HepG2 (cell line): ENCODE data around the gene DNAJB11. TPM values are rescaled to one million over a fixed set of nuclear protein-coding genes. Genes with fewer than 3 reads are reported as not detected.

Experiments
- CREM ChIP-seq, 2 experiments: sonication (generic) in 1 of 2; formaldehyde crosslinking in 1 of 2; IDR thresholded peaks; 2 replicates each; pipeline versions ENCODE4 v1.4.0 to v1.6.1; 2016 to 2020; ENCODE audit warnings: antibody characterized with exemption in 1 of 2, mild to moderate bottlenecking in 1 of 2, missing genetic modification reagents in 1 of 2
- KMT2B ChIP-seq: IDR thresholded peaks from 2 replicates; pipeline ENCODE4 v1.6.1; 2016; ENCODE audit warnings: missing genetic modification reagents, missing compliant biosample characterization
- MYC ChIP-seq: sonication (generic); formaldehyde crosslinking; IDR thresholded peaks from 2 replicates; pipeline ENCODE4 v1.9.0; 2021; ENCODE audit warnings: missing genetic modification reagents, borderline replicate concordance
- PAF1 ChIP-seq: IDR thresholded peaks from 2 replicates; pipeline ENCODE4 v1.6.1; 2016; ENCODE audit warnings: missing genetic modification reagents, missing compliant biosample characterization
- SKI ChIP-seq: fragments of 450-650 bp; IDR thresholded peaks from one replicate; pipeline ENCODE4 v1.6.1; 2018; ENCODE audit warnings: mild to moderate bottlenecking; ENCODE audit not compliant: partially characterized antibody
- SNRNP70 ChIP-seq: fragments of 200-400 bp; formaldehyde crosslinking; IDR thresholded peaks from 2 replicates; pipeline ENCODE4 v1.6.1; 2017; ENCODE audit warnings: mild to moderate bottlenecking, low read depth, low read length, moderate library complexity
- ZBTB3 ChIP-seq: sonication (generic); formaldehyde crosslinking; IDR thresholded peaks from 2 replicates; pipeline ENCODE4 v1.4.0; 2020; ENCODE audit warnings: low read depth, mild to moderate bottlenecking, moderate library complexity, missing genetic modification reagents, borderline replicate concordance
- ZNF274 ChIP-seq: sonication (generic); formaldehyde crosslinking; IDR thresholded peaks from 2 replicates; pipeline ENCODE4 v1.5.1; 2020; ENCODE audit warnings: mild to moderate bottlenecking, missing genetic modification reagents
- ZNF75D ChIP-seq: sonication (generic); formaldehyde crosslinking; IDR thresholded peaks from 2 replicates; pipeline ENCODE4 v1.8.1; 2023; ENCODE audit warnings: missing genetic modification reagents, mild to moderate bottlenecking, borderline replicate concordance
- polyA plus RNA-seq, 8 experiments: library from polyadenylated mRNA; depleted of rRNA in 3 of 8; stranded (reverse) in 7 of 8; unstranded in 1 of 8; fragments of >200 nt; fragmentation: Illumina TruSeq in 4 of 8; extraction: Trizol in 4 of 8; gene quantifications; 2 replicates each; pipeline versions ENCODE4 v1.2.1 to v1.2.3, GENCODE V29; 2011 to 2016; ENCODE audit warnings: low read depth in 4 of 8, missing spikeins in 1 of 8, mixed read lengths in 1 of 8; ENCODE audit not compliant: insufficient read depth in 1 of 8
- total RNA-seq, 5 experiments: library from RNA; depleted of rRNA; stranded (reverse); fragments of >200 nt; fragmentation: Illumina TruSeq; extraction: Trizol; gene quantifications; 2 replicates each; pipeline ENCODE4 v1.2.3, GENCODE V29; 2016; ENCODE audit warnings: low read depth in 1 of 5
- TF ChIP-seq, protein P1 (sequence below), 2 experiments: sonication (generic) in 1 of 2; formaldehyde crosslinking in 1 of 2; IDR thresholded peaks; 2 replicates each; pipeline versions ENCODE4 v1.5.1 to v1.6.1; 2011 to 2020; ENCODE audit warnings: borderline replicate concordance in 1 of 2, low read depth in 1 of 2, low read length in 1 of 2, mild to moderate bottlenecking in 1 of 2, missing genetic modification reagents in 1 of 2, moderate library complexity in 1 of 2
- TF ChIP-seq, protein P2 (sequence below): IDR thresholded peaks from 2 replicates; pipeline ENCODE4 v1.6.1; 2016; ENCODE audit warnings: low read depth, borderline replicate concordance
- TF ChIP-seq, protein P3 (sequence below): sonication (generic); formaldehyde crosslinking; IDR thresholded peaks from 2 replicates; pipeline ENCODE4 v1.4.0; 2020; ENCODE audit warnings: mild to moderate bottlenecking, missing genetic modification reagents
- TF ChIP-seq, protein P4 (sequence below): sonication (generic); formaldehyde crosslinking; IDR thresholded peaks from 2 replicates; pipeline ENCODE4 v1.4.0; 2020; ENCODE audit warnings: low read depth, missing genetic modification reagents
- TF ChIP-seq, protein P5 (sequence below): sonication (generic); formaldehyde crosslinking; IDR thresholded peaks from 2 replicates; pipeline ENCODE4; 2020; ENCODE audit warnings: missing genetic modification reagents, mild to moderate bottlenecking, borderline replicate concordance
- TF ChIP-seq, protein P6 (sequence below): IDR thresholded peaks from 2 replicates; pipeline ENCODE4 v1.6.1; 2012; ENCODE audit warnings: low read length, improper control_type of control experiment

Gene DNAJB11
- total and polyA plus RNA-seq, 2 of the 13 experiments (the other 11 are each of a cell fraction or from before 2014, with no cell fraction given), result 41.0 to 132 TPM

DNA sequence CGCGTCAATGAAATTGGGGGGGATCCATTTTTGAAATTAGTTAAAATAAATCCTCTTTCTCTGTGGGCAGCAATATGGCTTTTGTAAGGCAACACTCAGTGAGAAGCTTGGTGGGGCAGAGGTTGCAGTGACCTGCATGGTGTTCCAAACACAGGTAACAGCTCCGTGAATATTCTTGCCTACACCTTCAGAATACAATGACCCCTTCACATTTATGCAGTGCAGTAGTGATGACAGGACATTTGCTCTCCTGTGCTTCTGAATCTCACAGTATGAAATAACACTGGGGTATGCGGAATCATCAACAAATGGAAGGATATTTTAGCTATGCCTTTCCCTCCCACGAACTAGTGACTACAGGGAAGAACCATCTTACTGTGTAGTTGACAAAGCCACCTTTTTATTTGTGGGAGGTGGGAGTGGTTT, 49.3 kb downstream of the DNAJB11 start (continued):
- TF ChIP-seq, protein P1, sequence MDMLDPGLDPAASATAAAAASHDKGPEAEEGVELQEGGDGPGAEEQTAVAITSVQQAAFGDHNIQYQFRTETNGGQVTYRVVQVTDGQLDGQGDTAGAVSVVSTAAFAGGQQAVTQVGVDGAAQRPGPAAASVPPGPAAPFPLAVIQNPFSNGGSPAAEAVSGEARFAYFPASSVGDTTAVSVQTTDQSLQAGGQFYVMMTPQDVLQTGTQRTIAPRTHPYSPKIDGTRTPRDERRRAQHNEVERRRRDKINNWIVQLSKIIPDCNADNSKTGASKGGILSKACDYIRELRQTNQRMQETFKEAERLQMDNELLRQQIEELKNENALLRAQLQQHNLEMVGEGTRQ (IDR thresholded peaks at IDR 0.05; ENCODE audit: low read depth, low read length), result no peak
- TF ChIP-seq, protein P1 (CRISPR knock-in tag; IDR thresholded peaks at IDR 0.05; ENCODE audit: borderline replicate concordance), result no peak
- TF ChIP-seq, protein P2, sequence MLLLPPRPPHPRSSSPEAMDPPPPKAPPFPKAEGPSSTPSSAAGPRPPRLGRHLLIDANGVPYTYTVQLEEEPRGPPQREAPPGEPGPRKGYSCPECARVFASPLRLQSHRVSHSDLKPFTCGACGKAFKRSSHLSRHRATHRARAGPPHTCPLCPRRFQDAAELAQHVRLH, result no peak
- no peak for TF ChIP-seq MYC (CRISPR knock-in tag)
- TF ChIP-seq ZNF75D (CRISPR knock-in tag), result no peak
- no peak for TF ChIP-seq SKI
- TF ChIP-seq, protein P3, sequence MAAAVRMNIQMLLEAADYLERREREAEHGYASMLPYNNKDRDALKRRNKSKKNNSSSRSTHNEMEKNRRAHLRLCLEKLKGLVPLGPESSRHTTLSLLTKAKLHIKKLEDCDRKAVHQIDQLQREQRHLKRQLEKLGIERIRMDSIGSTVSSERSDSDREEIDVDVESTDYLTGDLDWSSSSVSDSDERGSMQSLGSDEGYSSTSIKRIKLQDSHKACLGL (CRISPR knock-in tag), result no peak
- TF ChIP-seq, protein P4, sequence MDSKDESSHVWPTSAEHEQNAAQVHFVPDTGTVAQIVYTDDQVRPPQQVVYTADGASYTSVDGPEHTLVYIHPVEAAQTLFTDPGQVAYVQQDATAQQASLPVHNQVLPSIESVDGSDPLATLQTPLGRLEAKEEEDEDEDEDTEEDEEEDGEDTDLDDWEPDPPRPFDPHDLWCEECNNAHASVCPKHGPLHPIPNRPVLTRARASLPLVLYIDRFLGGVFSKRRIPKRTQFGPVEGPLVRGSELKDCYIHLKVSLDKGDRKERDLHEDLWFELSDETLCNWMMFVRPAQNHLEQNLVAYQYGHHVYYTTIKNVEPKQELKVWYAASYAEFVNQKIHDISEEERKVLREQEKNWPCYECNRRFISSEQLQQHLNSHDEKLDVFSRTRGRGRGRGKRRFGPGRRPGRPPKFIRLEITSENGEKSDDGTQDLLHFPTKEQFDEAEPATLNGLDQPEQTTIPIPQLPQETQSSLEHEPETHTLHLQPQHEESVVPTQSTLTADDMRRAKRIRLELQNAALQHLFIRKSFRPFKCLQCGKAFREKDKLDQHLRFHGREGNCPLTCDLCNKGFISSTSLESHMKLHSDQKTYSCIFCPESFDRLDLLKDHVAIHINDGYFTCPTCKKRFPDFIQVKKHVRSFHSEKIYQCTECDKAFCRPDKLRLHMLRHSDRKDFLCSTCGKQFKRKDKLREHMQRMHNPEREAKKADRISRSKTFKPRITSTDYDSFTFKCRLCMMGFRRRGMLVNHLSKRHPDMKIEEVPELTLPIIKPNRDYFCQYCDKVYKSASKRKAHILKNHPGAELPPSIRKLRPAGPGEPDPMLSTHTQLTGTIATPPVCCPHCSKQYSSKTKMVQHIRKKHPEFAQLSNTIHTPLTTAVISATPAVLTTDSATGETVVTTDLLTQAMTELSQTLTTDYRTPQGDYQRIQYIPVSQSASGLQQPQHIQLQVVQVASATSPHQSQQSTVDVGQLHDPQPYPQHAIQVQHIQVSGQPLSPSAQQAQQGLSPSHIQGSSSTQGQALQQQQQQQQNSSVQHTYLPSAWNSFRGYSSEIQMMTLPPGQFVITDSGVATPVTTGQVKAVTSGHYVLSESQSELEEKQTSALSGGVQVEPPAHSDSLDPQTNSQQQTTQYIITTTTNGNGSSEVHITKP (CRISPR knock-in tag), result no peak
- TF ChIP-seq, protein P5, sequence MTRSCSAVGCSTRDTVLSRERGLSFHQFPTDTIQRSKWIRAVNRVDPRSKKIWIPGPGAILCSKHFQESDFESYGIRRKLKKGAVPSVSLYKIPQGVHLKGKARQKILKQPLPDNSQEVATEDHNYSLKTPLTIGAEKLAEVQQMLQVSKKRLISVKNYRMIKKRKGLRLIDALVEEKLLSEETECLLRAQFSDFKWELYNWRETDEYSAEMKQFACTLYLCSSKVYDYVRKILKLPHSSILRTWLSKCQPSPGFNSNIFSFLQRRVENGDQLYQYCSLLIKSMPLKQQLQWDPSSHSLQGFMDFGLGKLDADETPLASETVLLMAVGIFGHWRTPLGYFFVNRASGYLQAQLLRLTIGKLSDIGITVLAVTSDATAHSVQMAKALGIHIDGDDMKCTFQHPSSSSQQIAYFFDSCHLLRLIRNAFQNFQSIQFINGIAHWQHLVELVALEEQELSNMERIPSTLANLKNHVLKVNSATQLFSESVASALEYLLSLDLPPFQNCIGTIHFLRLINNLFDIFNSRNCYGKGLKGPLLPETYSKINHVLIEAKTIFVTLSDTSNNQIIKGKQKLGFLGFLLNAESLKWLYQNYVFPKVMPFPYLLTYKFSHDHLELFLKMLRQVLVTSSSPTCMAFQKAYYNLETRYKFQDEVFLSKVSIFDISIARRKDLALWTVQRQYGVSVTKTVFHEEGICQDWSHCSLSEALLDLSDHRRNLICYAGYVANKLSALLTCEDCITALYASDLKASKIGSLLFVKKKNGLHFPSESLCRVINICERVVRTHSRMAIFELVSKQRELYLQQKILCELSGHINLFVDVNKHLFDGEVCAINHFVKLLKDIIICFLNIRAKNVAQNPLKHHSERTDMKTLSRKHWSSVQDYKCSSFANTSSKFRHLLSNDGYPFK, result no peak
- TF ChIP-seq SNRNP70, result no peak
- 0 out of 2 replicates have a peak, but pooled peaks have one; percentile 4 for TF ChIP-seq ZNF274 (CRISPR knock-in tag)
- no peak; the same call in 1 of the 2 replicates for TF ChIP-seq ZBTB3 (CRISPR knock-in tag)
- peak; percentile 78 for TF ChIP-seq PAF1 (CRISPR knock-in tag)
- TF ChIP-seq KMT2B (CRISPR knock-in tag), result peak; percentile 29; the same call in 1 of the 2 replicates
- TF ChIP-seq, protein P6, sequence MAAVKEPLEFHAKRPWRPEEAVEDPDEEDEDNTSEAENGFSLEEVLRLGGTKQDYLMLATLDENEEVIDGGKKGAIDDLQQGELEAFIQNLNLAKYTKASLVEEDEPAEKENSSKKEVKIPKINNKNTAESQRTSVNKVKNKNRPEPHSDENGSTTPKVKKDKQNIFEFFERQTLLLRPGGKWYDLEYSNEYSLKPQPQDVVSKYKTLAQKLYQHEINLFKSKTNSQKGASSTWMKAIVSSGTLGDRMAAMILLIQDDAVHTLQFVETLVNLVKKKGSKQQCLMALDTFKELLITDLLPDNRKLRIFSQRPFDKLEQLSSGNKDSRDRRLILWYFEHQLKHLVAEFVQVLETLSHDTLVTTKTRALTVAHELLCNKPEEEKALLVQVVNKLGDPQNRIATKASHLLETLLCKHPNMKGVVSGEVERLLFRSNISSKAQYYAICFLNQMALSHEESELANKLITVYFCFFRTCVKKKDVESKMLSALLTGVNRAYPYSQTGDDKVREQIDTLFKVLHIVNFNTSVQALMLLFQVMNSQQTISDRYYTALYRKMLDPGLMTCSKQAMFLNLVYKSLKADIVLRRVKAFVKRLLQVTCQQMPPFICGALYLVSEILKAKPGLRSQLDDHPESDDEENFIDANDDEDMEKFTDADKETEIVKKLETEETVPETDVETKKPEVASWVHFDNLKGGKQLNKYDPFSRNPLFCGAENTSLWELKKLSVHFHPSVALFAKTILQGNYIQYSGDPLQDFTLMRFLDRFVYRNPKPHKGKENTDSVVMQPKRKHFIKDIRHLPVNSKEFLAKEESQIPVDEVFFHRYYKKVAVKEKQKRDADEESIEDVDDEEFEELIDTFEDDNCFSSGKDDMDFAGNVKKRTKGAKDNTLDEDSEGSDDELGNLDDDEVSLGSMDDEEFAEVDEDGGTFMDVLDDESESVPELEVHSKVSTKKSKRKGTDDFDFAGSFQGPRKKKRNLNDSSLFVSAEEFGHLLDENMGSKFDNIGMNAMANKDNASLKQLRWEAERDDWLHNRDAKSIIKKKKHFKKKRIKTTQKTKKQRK, result no peak
- no peak for TF ChIP-seq CREM (IDR thresholded peaks at IDR 0.05)
- TF ChIP-seq CREM (CRISPR knock-in tag; IDR thresholded peaks at IDR 0.05), result no peak
